IMR-90 (cell line): Measurements from ENCODE around the gene ZBTB11.

ENCODE experiments used
- POLR2A ChIP-seq: IDR thresholded peaks from 2 replicates; pipeline ENCODE4 v1.6.1; 2012; ENCODE audit warnings: mild to moderate bottlenecking, low read depth, low read length
- RAD21 ChIP-seq: IDR thresholded peaks from 2 replicates; pipeline ENCODE4 v1.6.1; 2012; ENCODE audit warnings: low read length, improper control_type of control experiment

GRCh38 chr3:101687142-101687931, 10.4 kb upstream of the ZBTB11 start:
- TF ChIP-seq POLR2A: no peak
- no peak for TF ChIP-seq RAD21
